GM21717 (cell line): Measurements from ENCODE around the gene PDGFB.

Experiments used
- ATAC-seq: cut with Tn5 transposase; IDR thresholded peaks from one replicate; pipeline ENCODE4 v1.9.1; 2021; ENCODE audit warnings: mild to moderate bottlenecking, moderate library complexity; ENCODE audit not compliant: unreplicated experiment

PDGFB gene

DNA sequence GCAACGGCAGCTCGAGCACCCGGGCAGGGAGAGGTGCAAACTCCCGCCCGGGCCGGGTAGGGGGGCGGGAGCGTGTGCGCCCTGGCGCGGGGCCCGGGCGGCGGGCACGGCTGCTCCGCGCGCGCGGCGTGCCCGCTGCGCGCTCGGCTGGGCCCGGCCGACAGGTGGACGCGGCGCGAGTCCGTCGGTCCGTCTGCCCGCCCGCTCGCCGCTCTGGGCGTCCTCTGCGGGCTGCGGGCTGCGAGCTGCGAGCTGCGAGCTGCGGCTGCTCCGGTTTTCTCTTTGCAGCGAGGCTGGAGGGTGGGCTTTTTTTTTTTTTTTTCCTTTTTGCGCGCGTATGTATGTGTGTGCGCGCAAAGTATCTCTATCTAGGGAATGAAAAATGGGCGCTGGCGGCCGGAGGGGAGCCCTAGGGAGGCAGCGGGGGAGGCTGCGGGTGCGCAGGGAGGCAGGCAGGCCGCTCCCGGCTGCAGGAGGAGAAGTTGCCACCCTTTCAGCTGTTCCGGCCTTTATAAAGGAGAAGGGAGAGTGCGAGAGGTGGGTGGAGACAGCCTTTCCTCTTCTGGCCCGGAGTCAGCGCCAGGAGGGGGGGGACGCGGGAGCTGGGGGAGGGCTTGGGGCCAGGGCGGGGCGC is at the start of gene PDGFB:
PDGFB (minus strand) TSS at position 487 of the 634 bp plus-strand sequence. CDS start 1,019 bp downstream, outside the sequence.
- ATAC-seq = no peak

DNA sequence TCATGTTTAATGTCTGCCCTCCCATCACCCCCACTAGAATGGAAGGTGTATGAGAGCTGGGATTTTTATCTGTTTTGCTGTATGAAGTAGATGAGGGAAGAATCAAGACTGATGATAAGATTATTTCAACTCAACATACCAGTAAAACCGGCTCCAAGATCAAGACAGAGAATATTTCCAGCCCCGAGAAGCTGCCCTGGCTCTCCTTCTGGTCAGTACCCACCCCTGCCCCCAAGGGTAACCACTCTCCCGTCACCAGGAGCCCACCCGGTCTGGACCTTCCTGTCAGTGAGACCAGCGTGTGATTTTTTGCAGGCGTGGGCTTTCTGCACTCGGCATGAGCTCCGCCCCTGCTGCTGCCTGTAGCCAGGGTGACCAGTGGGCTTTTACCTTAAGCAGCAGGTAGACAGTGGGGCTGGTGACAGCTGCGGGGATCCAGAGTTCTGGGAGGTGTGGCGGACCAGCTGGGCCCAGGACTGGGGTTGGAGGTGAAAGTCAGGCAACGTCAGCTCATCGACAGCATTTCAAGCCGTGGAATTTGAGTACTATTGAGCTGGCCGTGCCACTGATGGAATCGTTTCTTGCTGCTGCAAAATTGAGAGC is 49.1 kb upstream of the PDGFB start:
- ATAC-seq = no peak

- ATAC-seq = no peak
Measured at GRCh38 chr22:39292561-39293074, 47.8 kb upstream of the PDGFB start.

- no peak for ATAC-seq
Measured at GRCh38 chr22:39292031-39292462, 47.3 kb upstream of the PDGFB start.

- no peak for ATAC-seq
Measured at GRCh38 chr22:39291523-39291922, 46.7 kb upstream of the PDGFB start.

DNA sequence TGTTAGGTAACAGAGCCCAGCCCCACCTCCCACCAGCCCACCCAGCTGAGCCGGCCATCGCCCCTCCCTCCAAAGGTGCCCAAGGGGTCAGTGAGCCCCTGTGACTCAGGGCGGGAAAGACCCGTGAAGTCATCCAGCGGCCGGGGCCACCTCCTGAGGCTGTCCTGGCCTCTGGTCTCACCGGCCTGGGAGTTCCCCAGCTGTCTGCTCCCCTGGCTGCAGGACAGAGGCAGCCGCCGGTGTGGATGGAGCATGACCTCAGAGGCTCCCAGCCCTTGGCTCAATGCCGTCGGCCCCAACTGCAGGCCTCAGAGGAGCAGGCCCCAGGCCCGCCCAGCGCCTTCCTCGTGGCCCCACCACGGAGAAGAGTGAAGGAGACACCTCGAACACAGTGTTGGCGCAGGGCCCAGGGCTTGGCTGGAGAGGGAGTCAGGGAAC is 46.0 kb upstream of the PDGFB start:
- ATAC-seq = no peak

DNA sequence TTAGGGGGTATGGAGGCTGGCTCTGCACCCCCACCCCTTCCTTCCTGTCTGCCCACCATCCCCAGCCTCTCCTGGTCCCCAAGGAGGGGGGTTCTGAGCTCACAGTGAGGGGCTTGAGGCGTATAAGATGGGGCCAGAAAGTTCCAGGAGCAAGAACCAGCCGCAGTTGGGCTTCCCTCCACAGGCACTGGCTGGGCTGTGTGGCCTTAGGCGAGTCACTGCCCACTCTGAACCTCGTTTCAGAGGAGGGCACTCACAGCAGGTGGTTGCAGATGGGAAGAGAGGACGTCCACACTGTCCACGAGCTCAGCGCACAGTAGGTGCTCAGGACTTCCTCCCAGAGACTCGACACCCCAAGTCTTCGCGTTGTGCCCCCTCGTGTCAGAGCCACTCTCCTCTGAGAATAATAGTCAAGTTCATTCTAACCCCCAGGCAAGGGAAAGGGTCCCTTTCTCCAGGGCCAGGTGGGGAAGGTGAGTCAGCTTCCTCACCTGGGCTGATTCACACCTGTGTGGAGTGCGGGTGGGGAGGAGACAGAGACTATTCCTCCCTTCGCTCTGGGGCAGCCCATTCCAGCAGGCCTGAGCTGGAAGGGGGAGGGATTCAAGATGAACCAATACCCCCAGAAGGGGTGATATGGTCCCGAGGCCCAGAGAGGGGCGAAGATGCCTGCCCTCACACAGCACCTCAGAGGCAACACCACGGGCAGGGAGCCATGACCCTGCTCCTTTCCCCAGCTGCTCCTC is 45.4 kb upstream of the PDGFB start:
- ATAC-seq = no peak

GRCh38 chr22:39289533-39289932 is 44.8 kb upstream of the PDGFB start:
- ATAC-seq = no peak

- ATAC-seq = no peak
Measured at GRCh38 chr22:39288135-39288898, 43.5 kb upstream of the PDGFB start.

- no peak for ATAC-seq
Measured at GRCh38 chr22:39287076-39287725, 42.4 kb upstream of the PDGFB start.

- ATAC-seq = no peak
Measured at GRCh38 chr22:39284983-39285382, 40.2 kb upstream of the PDGFB start.

DNA sequence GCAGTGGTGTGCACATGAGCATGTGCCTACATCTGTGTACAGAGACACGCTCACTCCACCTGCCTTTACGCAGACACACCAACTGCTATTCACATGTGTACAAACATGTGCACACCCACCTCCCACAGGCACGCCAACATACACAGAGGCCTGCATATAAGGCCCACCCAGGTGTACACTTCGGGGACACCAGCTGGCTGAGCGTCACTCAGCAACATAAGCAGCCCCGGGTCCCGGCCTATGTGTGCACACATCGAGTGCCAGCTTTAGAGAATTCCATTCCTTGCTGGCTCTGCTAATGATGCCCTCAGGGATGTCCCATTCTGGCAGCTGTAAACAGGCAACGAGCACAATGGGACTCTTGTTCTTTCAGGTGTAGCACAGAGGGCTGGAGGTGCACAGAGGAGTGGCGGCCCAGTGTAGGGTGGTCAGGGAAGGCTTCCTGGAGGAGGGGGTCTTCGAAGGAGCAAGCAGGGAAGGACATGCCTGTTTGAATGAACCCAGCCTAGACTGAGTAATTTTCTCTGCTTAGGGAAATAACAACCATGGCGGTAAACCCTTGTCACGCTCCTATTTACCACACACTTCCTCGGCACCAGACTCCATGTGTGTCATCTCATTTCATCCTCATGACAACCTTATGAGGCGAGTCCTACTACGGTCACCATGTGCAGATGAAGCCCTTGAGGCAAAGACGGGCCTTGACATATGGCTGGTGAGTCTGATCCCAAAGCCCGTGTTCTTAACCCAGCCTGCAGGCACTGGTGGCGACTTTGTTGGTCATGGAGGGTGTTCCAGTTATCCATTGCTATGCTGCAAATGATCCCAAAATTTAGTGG is 39.6 kb upstream of the PDGFB start:
- ATAC-seq = no peak

GRCh38 chr22:39283322-39284141 is 38.8 kb upstream of the PDGFB start:
- ATAC-seq = no peak

GRCh38 chr22:39282645-39283321 is 38.0 kb upstream of the PDGFB start:
- no peak for ATAC-seq

GRCh38 chr22:39281126-39281525 is 36.3 kb upstream of the PDGFB start:
- no peak for ATAC-seq

DNA sequence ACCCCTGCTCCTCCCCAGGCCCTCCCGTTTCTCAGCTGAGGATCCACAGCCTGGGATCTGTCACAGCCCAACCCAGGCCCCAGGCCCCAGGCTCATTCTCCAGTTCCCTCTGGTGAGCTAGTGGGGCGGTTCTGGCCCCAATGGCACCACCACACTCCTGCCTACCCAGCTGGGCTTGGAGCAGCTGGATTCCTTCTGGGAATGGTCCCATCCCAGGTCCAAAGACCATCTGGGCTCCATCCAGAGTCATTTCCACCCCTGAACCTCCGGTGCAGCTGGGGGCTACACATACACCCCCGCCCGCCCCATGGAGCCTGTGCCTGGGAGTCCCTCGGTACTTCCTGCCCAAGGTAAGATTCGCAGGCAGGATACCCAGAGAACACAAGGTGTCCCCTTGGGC is 35.5 kb upstream of the PDGFB start:
- ATAC-seq = no peak

GRCh38 chr22:39279170-39279850 is 34.5 kb upstream of the PDGFB start:
- no peak for ATAC-seq

GRCh38 chr22:39278040-39278439 is 33.3 kb upstream of the PDGFB start:
- no peak for ATAC-seq
